Mesendoderm (in vitro differentiated cells): ENCODE results near the gene ATP5ME.
"Not testable (repeated sequence)": the region's sequence is repeated elsewhere in the genome, so short reads cannot be mapped to it uniquely, and the experiment has no call there.

Experiments
- DNase-seq: peaks from one replicate; pipeline ENCODE4 v3.0.0; 2013
- H2AK5ac ChIP-seq: 2 replicates; pipeline ENCODE4 v1.6.1; 2013; ENCODE audit warnings: low read length, inconsistent platforms
- H2BK120ac ChIP-seq: 2 replicates; pipeline ENCODE4 v1.6.1; 2013; ENCODE audit warnings: low read depth, mild to moderate bottlenecking, low read length, moderate library complexity, mixed read lengths
- H2BK15ac ChIP-seq: replicated peaks from 2 replicates; pipeline ENCODE4 v1.6.1; 2013; ENCODE audit warnings: low read depth, mild to moderate bottlenecking, moderate library complexity
- H2BK5ac ChIP-seq: 2 replicates; pipeline ENCODE4 v1.6.1; 2013; ENCODE audit warnings: low read length, inconsistent platforms
- H3K18ac ChIP-seq: 2 replicates; pipeline ENCODE4 v1.6.1; 2013; ENCODE audit warnings: mild to moderate bottlenecking, low read length, mixed read lengths
- H3K23ac ChIP-seq: one replicate; pipeline ENCODE4 v1.6.1; 2013; ENCODE audit warnings: low read length
- H3K27ac ChIP-seq: 2 replicates; pipeline ENCODE4 v1.5.1; 2013; ENCODE audit warnings: low read depth, mild to moderate bottlenecking, inconsistent platforms, low read length, moderate library complexity
- H3K27me3 ChIP-seq: 2 replicates; pipeline ENCODE4 v1.6.1; 2013; ENCODE audit warnings: low read length, control low read depth, mild to moderate bottlenecking, inconsistent platforms; ENCODE audit not compliant: insufficient read depth, poor library complexity
- H3K36me3 ChIP-seq: 2 replicates; pipeline ENCODE4 v1.6.1; 2013; ENCODE audit warnings: low read length, inconsistent platforms; ENCODE audit not compliant: control insufficient read depth, insufficient read depth
- H3K4ac ChIP-seq: one replicate; pipeline ENCODE4 v1.6.1; 2013; ENCODE audit warnings: low read depth, mild to moderate bottlenecking, low read length, moderate library complexity
- H3K4me1 ChIP-seq: 2 replicates; pipeline ENCODE4 v1.6.1; 2013; ENCODE audit warnings: low read depth, low read length, inconsistent platforms; ENCODE audit not compliant: control insufficient read depth
- H3K4me2 ChIP-seq: 2 replicates; pipeline ENCODE4 v1.6.1; 2013; ENCODE audit warnings: low read length
- H3K4me3 ChIP-seq: 2 replicates; pipeline ENCODE4 v1.5.1; 2013; ENCODE audit warnings: mild to moderate bottlenecking, low read length
- H3K56ac ChIP-seq: one replicate; pipeline ENCODE4 v1.6.1; 2013; ENCODE audit warnings: low read length
- H3K79me1 ChIP-seq: 2 replicates; pipeline ENCODE4 v1.6.1; 2013; ENCODE audit warnings: low read length, inconsistent platforms
- H3K79me2 ChIP-seq: 2 replicates; pipeline ENCODE4 v1.6.1; 2013; ENCODE audit warnings: mild to moderate bottlenecking, low read length; ENCODE audit not compliant: control insufficient read depth, insufficient read depth
- H3K9ac ChIP-seq: 2 replicates; pipeline ENCODE4 v1.6.1; 2013; ENCODE audit warnings: low read length, inconsistent platforms
- H4K5ac ChIP-seq: one replicate; pipeline ENCODE4 v1.6.1; 2013; ENCODE audit warnings: low read length
- H4K8ac ChIP-seq: one replicate; pipeline ENCODE4 v1.6.1; 2013; ENCODE audit warnings: low read depth, mild to moderate bottlenecking, control low read depth, low read length, moderate library complexity
- WGBS: extraction: QIAGEN DNeasy Blood & Tissue Kit; methylation state at CpG from one replicate; pipeline ENCODE4 v1.1.7; 2013; ENCODE audit warnings: low lambda C conversion rate, missing lambda C conversion rate; ENCODE audit not compliant: insufficient coverage; ENCODE audit errors: extremely low coverage; 5-methylcytosine and 5-hydroxymethylcytosine counted together

The ATP5ME gene

GRCh38 chr4:668219-668618 is 5.9 kb downstream of the ATP5ME start:
- H3K27me3 ChIP-seq, H3K27ac ChIP-seq, H3K23ac ChIP-seq, DNase-seq, H2BK15ac ChIP-seq, H2BK120ac ChIP-seq, H3K4me3 ChIP-seq, H3K36me3 ChIP-seq, H4K5ac ChIP-seq, H3K79me1 ChIP-seq, H3K18ac ChIP-seq, H3K4me2 ChIP-seq, H4K8ac ChIP-seq, H3K4ac ChIP-seq, H3K4me1 ChIP-seq, H2BK5ac ChIP-seq, H2AK5ac ChIP-seq, H3K79me2 ChIP-seq, H3K9ac ChIP-seq, H3K56ac ChIP-seq: not testable (repeated sequence)
- no CpG with 5 or more reads among the region's 6 CpGs for WGBS

GRCh38 chr4:667545-667925 is 6.5 kb downstream of the ATP5ME start:
- Histone ChIP-seq H3K36me3 (peaks cover 3% of the 10 kb centered on the region), H3K4me2 (no peak overlapping the region), H2BK5ac (no peak overlapping the region), H3K79me1 (no peaks in the 10 kb centered on the region), H4K5ac (no peak overlapping the region), H3K27me3 (no peaks in the 10 kb centered on the region), H3K79me2 (no peaks in the 10 kb centered on the region), H3K4me3 (no peak overlapping the region), H3K18ac (no peak overlapping the region), H3K4me1 (no peaks in the 10 kb centered on the region), H2BK120ac (no peak overlapping the region), H2AK5ac (no peak overlapping the region), H3K9ac (no peak overlapping the region), H3K4ac (no peak overlapping the region), H2BK15ac (no peak overlapping the region), H3K56ac (no peak overlapping the region), H3K23ac (no peak overlapping the region), H4K8ac (no peak overlapping the region), H3K27ac (no peak overlapping the region)
- no peak for DNase-seq
- WGBS: no CpG with 5 or more reads among the region's 10 CpGs

- DNase-seq: no peak
- H3K27me3 ChIP-seq: no peaks in the 10 kb centered on the region
- H3K27ac ChIP-seq: no peak overlapping the region
- H3K4me2 ChIP-seq: no peak overlapping the region
- no peak overlapping the region for H3K9ac ChIP-seq
- no peak overlapping the region for H3K4ac ChIP-seq
- H2AK5ac ChIP-seq: no peak overlapping the region
- H3K18ac ChIP-seq: no peak overlapping the region
- WGBS: no CpG with 5 or more reads among the region's 28 CpGs
- H2BK5ac ChIP-seq: no peak overlapping the region
- no peaks in the 10 kb centered on the region for H3K4me1 ChIP-seq
- H4K8ac ChIP-seq: no peak overlapping the region
- peaks cover 3% of the 10 kb centered on the region for H3K36me3 ChIP-seq
- no peaks in the 10 kb centered on the region for H3K79me2 ChIP-seq
- no peak overlapping the region for H3K56ac ChIP-seq
- no peak overlapping the region for H2BK15ac ChIP-seq
- H2BK120ac ChIP-seq: no peak overlapping the region
- H3K79me1 ChIP-seq: no peaks in the 10 kb centered on the region
- no peak overlapping the region for H3K4me3 ChIP-seq
- no peak overlapping the region for H3K23ac ChIP-seq
- no peak overlapping the region for H4K5ac ChIP-seq
Observed at GRCh38 chr4:666822-667544, 7.1 kb downstream of the ATP5ME start.

DNA sequence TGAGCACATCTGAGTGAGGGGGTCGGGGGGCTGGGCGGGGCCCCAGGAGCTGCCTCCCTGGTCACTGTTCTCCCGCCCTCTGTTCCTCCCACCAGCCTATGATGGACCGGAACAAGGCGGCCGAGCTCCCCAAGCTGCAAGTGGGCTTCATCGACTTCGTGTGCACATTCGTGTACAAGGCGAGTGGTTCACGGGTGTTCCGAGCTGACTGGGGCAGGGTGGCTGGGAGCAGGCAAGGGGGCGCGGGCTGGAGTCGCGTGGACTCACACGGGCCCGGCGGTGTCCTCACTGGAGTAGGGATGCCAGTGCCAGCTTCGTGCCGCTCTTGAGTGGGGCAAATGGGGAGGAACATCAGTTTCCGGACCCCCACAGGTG is 7.7 kb downstream of the ATP5ME start:
- H2BK15ac ChIP-seq: no peak overlapping the region
- no peak for DNase-seq
- no peak overlapping the region for H3K9ac ChIP-seq
- no peaks in the 10 kb centered on the region for H3K27me3 ChIP-seq
- no peak overlapping the region for H2AK5ac ChIP-seq
- no peaks in the 10 kb centered on the region for H3K79me1 ChIP-seq
- no peak overlapping the region for H4K8ac ChIP-seq
- no peak overlapping the region for H2BK120ac ChIP-seq
- H3K4me1 ChIP-seq: no peaks in the 10 kb centered on the region
- H3K4ac ChIP-seq: no peak overlapping the region
- no peak overlapping the region for H3K23ac ChIP-seq
- no peak overlapping the region for H3K4me2 ChIP-seq
- WGBS: no CpG with 5 or more reads among the region's 22 CpGs
- H3K56ac ChIP-seq: no peak overlapping the region
- H3K36me3 ChIP-seq: peaks cover under 1% of the 10 kb centered on the region
- no peak overlapping the region for H2BK5ac ChIP-seq
- H3K27ac ChIP-seq: no peak overlapping the region
- no peak overlapping the region for H3K4me3 ChIP-seq
- no peak overlapping the region for H3K18ac ChIP-seq
- H4K5ac ChIP-seq: no peak overlapping the region
- no peaks in the 10 kb centered on the region for H3K79me2 ChIP-seq

DNA sequence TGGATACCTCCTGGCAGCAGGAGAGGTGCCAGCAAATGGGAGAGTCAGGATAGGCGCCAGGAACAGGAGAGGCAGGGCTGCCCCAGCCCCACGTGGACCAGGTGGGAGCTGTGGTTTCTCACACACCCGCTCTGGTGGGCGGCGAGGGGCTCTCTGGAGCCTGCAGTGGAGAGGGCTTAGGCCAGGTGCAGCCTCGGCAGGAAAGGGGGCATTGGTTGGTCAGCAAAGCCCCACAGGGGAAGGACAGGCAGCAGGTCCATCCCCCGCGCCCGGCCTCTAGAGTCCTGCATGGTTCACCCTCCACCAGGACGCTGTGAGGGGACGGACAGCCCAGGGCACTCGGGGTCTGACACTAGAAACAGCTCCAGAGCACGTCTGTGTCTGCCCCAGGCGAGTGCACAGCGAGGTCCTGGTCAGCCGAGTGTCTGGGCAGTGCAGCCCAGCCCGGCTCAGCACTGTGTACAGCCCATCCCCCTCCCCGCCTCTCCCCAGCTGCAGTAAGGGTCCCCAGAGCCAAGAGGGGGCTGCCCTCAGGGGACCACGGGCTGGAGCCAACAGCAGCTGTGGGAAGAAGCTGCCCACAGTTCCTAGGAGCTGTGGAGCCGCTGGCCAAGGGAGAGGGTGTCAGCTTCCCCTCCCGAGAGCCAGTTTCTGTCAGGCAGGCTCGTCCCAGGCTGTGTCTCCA is 8.2 kb downstream of the ATP5ME start:
- Histone ChIP-seq H3K27me3 (no peaks in the 10 kb centered on the region), H2BK15ac (no peak overlapping the region), H2BK5ac (no peak overlapping the region), H3K27ac (no peak overlapping the region), H3K79me2 (no peaks in the 10 kb centered on the region), H2BK120ac (no peak overlapping the region), H3K18ac (no peak overlapping the region), H3K9ac (no peak overlapping the region), H3K79me1 (no peaks in the 10 kb centered on the region), H3K4ac (no peak overlapping the region), H3K23ac (no peak overlapping the region), H2AK5ac (no peak overlapping the region), H3K4me1 (no peaks in the 10 kb centered on the region), H4K5ac (no peak overlapping the region), H3K4me3 (no peak overlapping the region), H3K36me3 (no peaks in the 10 kb centered on the region), H3K56ac (no peak overlapping the region), H4K8ac (no peak overlapping the region), H3K4me2 (no peak overlapping the region)
- no CpG with 5 or more reads among the region's 22 CpGs for WGBS
- no peak for DNase-seq

DNA sequence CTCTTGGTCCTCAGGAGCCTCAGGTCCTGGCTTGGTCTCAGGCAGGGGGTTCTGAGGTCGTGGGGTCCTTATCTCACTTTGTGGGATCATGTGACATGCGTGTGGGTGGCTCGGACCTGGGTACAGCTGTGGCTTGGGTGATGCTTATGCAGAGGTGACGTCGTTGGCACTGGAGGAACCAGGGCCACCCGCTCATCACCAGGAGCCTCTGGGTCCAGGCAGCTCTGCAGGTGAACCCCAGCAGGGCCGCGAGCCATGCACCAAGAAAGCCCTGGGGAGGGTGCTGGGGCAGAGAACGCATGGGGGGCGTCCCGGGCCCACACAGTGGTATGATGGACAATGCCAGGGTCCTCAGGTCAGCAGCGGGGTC is 8.7 kb downstream of the ATP5ME start:
- no CpG with 5 or more reads among the region's 12 CpGs for WGBS

More for the DNA sequence above, 8.7 kb downstream of the ATP5ME start:
- Histone ChIP-seq H3K27me3 (no peaks in the 10 kb centered on the region), H3K36me3 (no peaks in the 10 kb centered on the region), H3K4me1 (no peaks in the 10 kb centered on the region), H2BK120ac (no peak overlapping the region), H3K56ac (no peak overlapping the region), H2BK5ac (no peak overlapping the region), H3K27ac (no peak overlapping the region), H3K79me1 (no peaks in the 10 kb centered on the region), H3K18ac (no peak overlapping the region), H2BK15ac (no peak overlapping the region), H2AK5ac (no peak overlapping the region), H3K79me2 (no peaks in the 10 kb centered on the region), H3K4me3 (no peak overlapping the region), H3K4ac (no peak overlapping the region), H4K8ac (no peak overlapping the region), H3K9ac (no peak overlapping the region), H4K5ac (no peak overlapping the region), H3K4me2 (no peak overlapping the region), H3K23ac (no peak overlapping the region)
- DNase-seq: no peak
